Liver (tissue), 9 donors: ENCODE measurements around the gene TUBA4A. TPM values are rescaled to one million over a fixed set of nuclear protein-coding genes. Genes with fewer than 3 reads are reported as not detected.

ENCODE experiments used
- DNase-seq: peaks from one replicate; pipeline ENCODE4 v3.0.0-alpha.2; 2017; ENCODE audit warnings: low spot score
- H3K27ac ChIP-seq, 2 donors: one replicate each; pipeline ENCODE4 v1.7.0; 2013; ENCODE audit warnings: inconsistent platforms in 2 of 2, low read length in 2 of 2, control low read depth in 1 of 2, low read depth in 1 of 2, mild to moderate bottlenecking in 1 of 2
- H3K27me3 ChIP-seq, 4 donors: one replicate each; pipeline versions ENCODE4 v1.6.1 to v1.7.0; 2013; ENCODE audit warnings: low read length in 3 of 4, inconsistent platforms in 1 of 4, mild to moderate bottlenecking in 1 of 4, moderate library complexity in 1 of 4; ENCODE audit not compliant: control insufficient read depth in 4 of 4, insufficient read depth in 4 of 4
- H3K36me3 ChIP-seq, 4 donors: one replicate each; pipeline versions ENCODE4 v1.6.1 to v1.7.0; 2013; ENCODE audit warnings: low read length in 3 of 4, mild to moderate bottlenecking in 3 of 4, low read depth in 1 of 4, moderate library complexity in 1 of 4; ENCODE audit not compliant: control insufficient read depth in 4 of 4, insufficient read depth in 3 of 4
- H3K4me1 ChIP-seq, 4 donors: one replicate each; pipeline versions ENCODE4 v1.6.1 to v1.7.0; 2013; ENCODE audit warnings: low read length in 3 of 4, mild to moderate bottlenecking in 3 of 4, moderate library complexity in 1 of 4; ENCODE audit not compliant: control insufficient read depth in 4 of 4, insufficient read depth in 4 of 4
- H3K4me3 ChIP-seq, 3 donors: one replicate each; pipeline versions ENCODE4 v1.6.1 to v1.7.0; 2013; ENCODE audit warnings: low read length in 3 of 3, control low read depth in 1 of 3, low read depth in 1 of 3, mild to moderate bottlenecking in 1 of 3
- H3K9ac ChIP-seq, 2 donors: one replicate each; pipeline ENCODE4 v1.7.0; 2013; ENCODE audit warnings: low read length in 2 of 2, mild to moderate bottlenecking in 2 of 2, moderate library complexity in 2 of 2, control low read depth in 1 of 2, low read depth in 1 of 2
- H3K9me3 ChIP-seq, 4 donors: one replicate each; pipeline versions ENCODE4 v1.6.1 to v1.7.0; 2013; ENCODE audit warnings: low read length in 3 of 4; ENCODE audit not compliant: control insufficient read depth in 4 of 4
- ATF3 ChIP-seq: IDR thresholded peaks from 2 replicates; pipeline ENCODE4 v1.6.1; 2016; ENCODE audit warnings: antibody characterized with exemption
- CTCF ChIP-seq: fragments of 150-350 bp; IDR thresholded peaks from 2 replicates; pipeline ENCODE4 v1.5.1; 2017; ENCODE audit warnings: improper control_type of control experiment, low read depth, low read length; ENCODE audit not compliant: missing input control
- EGR1 ChIP-seq, 2 donors: IDR thresholded peaks; 2 replicates each; pipeline ENCODE4 v1.6.1; 2016 to 2018; ENCODE audit warnings: antibody characterized with exemption in 2 of 2, low read depth in 2 of 2
- FOXA1 ChIP-seq: IDR thresholded peaks from 2 replicates; pipeline ENCODE4 v1.6.1; 2016; ENCODE audit warnings: antibody characterized with exemption
- FOXA2 ChIP-seq: IDR thresholded peaks from 2 replicates; pipeline ENCODE4 v1.6.1; 2016; ENCODE audit warnings: antibody characterized with exemption
- GABPA ChIP-seq, 2 donors: IDR thresholded peaks in 1 of 2; conservative IDR thresholded peaks in 1 of 2; 2 replicates each; pipeline ENCODE4 v1.6.1; 2016; ENCODE audit warnings: antibody characterized with exemption in 2 of 2, mild to moderate bottlenecking in 1 of 2, moderate library complexity in 1 of 2
- HNF4A ChIP-seq, 2 donors: conservative IDR thresholded peaks; 2 replicates each; pipeline ENCODE4 v1.6.1; 2016; ENCODE audit warnings: antibody characterized with exemption in 2 of 2, mild to moderate bottlenecking in 2 of 2
- HNF4G ChIP-seq: IDR thresholded peaks from 2 replicates; pipeline ENCODE4 v1.6.1; 2016; ENCODE audit warnings: antibody characterized with exemption
- JUND ChIP-seq, 2 donors: IDR thresholded peaks; 2 replicates each; pipeline ENCODE4 v1.6.1; 2016; ENCODE audit warnings: antibody characterized with exemption in 2 of 2
- MAX ChIP-seq: IDR thresholded peaks from 2 replicates; pipeline ENCODE4 v1.6.1; 2016; ENCODE audit warnings: antibody characterized with exemption
- NR2F2 ChIP-seq: IDR thresholded peaks from 2 replicates; pipeline ENCODE4 v1.6.1; 2016; ENCODE audit warnings: antibody characterized with exemption
- RAD21 ChIP-seq, 2 donors: IDR thresholded peaks; 2 replicates each; pipeline ENCODE4 v1.6.1; 2016; ENCODE audit warnings: antibody characterized with exemption in 2 of 2, mild to moderate bottlenecking in 2 of 2
- REST ChIP-seq: IDR thresholded peaks from 2 replicates; pipeline ENCODE4 v1.6.1; 2016; ENCODE audit warnings: antibody characterized with exemption, mild to moderate bottlenecking
- RXRA ChIP-seq, 2 donors: IDR thresholded peaks; 2 replicates each; pipeline ENCODE4 v1.6.1; 2017 to 2018; ENCODE audit warnings: antibody characterized with exemption in 2 of 2, mild to moderate bottlenecking in 1 of 2
- SP1 ChIP-seq: IDR thresholded peaks from 2 replicates; pipeline ENCODE4 v1.6.1; 2018; ENCODE audit warnings: antibody characterized with exemption, mild to moderate bottlenecking
- TAF1 ChIP-seq: conservative IDR thresholded peaks from 2 replicates; pipeline ENCODE4 v1.6.1; 2016; ENCODE audit warnings: antibody characterized with exemption, mild to moderate bottlenecking
- YY1 ChIP-seq: IDR thresholded peaks from 2 replicates; pipeline ENCODE4 v1.6.1; 2016; ENCODE audit warnings: antibody characterized with exemption, mild to moderate bottlenecking
- ZBTB33 ChIP-seq: IDR thresholded peaks from 2 replicates; pipeline ENCODE4 v1.6.1; 2016; ENCODE audit warnings: antibody characterized with exemption
- WGBS: extraction: QIAGEN DNeasy Blood & Tissue Kit; methylation state at CpG from one replicate; pipeline ENCODE4 v1.1.7; 2013; 5-methylcytosine and 5-hydroxymethylcytosine counted together
- polyA plus RNA-seq, 2 donors: library from polyadenylated mRNA; stranded (reverse) in 1 of 2; unstranded in 1 of 2; fragments of 200-250 nt in 1 of 2; fragments of >200 nt in 1 of 2; fragmentation: Nextera tagmentation in 1 of 2; extraction: Ambion mirVana in 1 of 2; gene quantifications; one replicate each; pipeline versions ENCODE4 v1.2.1 to v1.2.3, GENCODE V29; 2013 to 2015
- total RNA-seq, 2 donors: library from RNA; depleted of rRNA; stranded (reverse); fragments of >200 nt; gene quantifications; one replicate each; pipeline ENCODE4 v1.2.3, GENCODE V29; 2014
- donor health status: healthy.
- donor health status: healthy.
- donor health status: healthy.
- donor health status: healthy.
- donor health status: healthy.

TUBA4A gene
- total and polyA plus RNA-seq, 4 donors: 16.2 to 63.1 (median 31.6) TPM

GRCh38 chr2:219268294-219268693 is 14.6 kb upstream of the TUBA4A start:
- DNase-seq: no peak
- Histone ChIP-seq H3K27me3 (no peaks in the 10 kb centered on the region), H3K36me3 (no peaks in the 10 kb centered on the region), H3K27ac (no peak overlapping the region), H3K4me1 (peaks cover 6 to 16% (median 12%) of the 10 kb centered on the region in 4 donors), H3K4me3 (no peak overlapping the region), H3K9ac (no peak overlapping the region), H3K9me3 (no peaks in the 10 kb centered on the region)
- TF ChIP-seq HNF4G: no peak
- no peak for TF ChIP-seq FOXA2
- TF ChIP-seq RXRA (IDR thresholded peaks at IDR 0.05): no peak
- no peak for TF ChIP-seq MAX
- TF ChIP-seq YY1: no peak
- no peak for TF ChIP-seq GABPA (IDR thresholded peaks at IDR 0.05 in 1 of 2, conservative IDR thresholded peaks at IDR 0.05 in 1 of 2)
- TF ChIP-seq HNF4A (conservative IDR thresholded peaks at IDR 0.05): no peak
- no peak for TF ChIP-seq TAF1
- TF ChIP-seq REST: no peak
- no peak for TF ChIP-seq EGR1 (IDR thresholded peaks at IDR 0.05; ENCODE audit: low read depth in 2 of 2)
- no peak for TF ChIP-seq RAD21 (IDR thresholded peaks at IDR 0.05)
- no peak for TF ChIP-seq CTCF
- TF ChIP-seq FOXA1: no peak
- TF ChIP-seq JUND (IDR thresholded peaks at IDR 0.05): no peak
- no peak for TF ChIP-seq ZBTB33
- TF ChIP-seq ATF3: no peak
- no peak for TF ChIP-seq NR2F2
- WGBS: 91% methylated on average over 2 of the region's 2 CpGs

- peaks cover 6 to 16% (median 12%) of the 10 kb centered on the region in 4 donors for H3K4me1 ChIP-seq
- H3K4me3 ChIP-seq: no peak overlapping the region
- no peaks in the 10 kb centered on the region for H3K9me3 ChIP-seq
- H3K36me3 ChIP-seq: no peaks in the 10 kb centered on the region
- 94% methylated on average over 1 of the region's 1 CpG for WGBS
- no peak overlapping the region for H3K9ac ChIP-seq
- H3K27ac ChIP-seq: no peak overlapping the region
- no peaks in the 10 kb centered on the region for H3K27me3 ChIP-seq
- no peak for DNase-seq
- TF ChIP-seq NR2F2: no peak
- TF ChIP-seq RXRA (IDR thresholded peaks at IDR 0.05): no peak
- TF ChIP-seq YY1: no peak
- no peak for TF ChIP-seq SP1
- TF ChIP-seq MAX: no peak
- TF ChIP-seq ATF3: no peak
- no peak for TF ChIP-seq GABPA (IDR thresholded peaks at IDR 0.05 in 1 of 2, conservative IDR thresholded peaks at IDR 0.05 in 1 of 2)
- TF ChIP-seq HNF4G: no peak
- TF ChIP-seq JUND (IDR thresholded peaks at IDR 0.05): no peak
- TF ChIP-seq FOXA1: no peak
- no peak for TF ChIP-seq ZBTB33
- TF ChIP-seq REST: no peak
These were observed 13.2 kb upstream of the TUBA4A start for GRCh38 chr2:219266886-219267285.
